ENCODE results near the gene DYNLT1.
"Not testable (repeated sequence)": the region's sequence is repeated elsewhere in the genome, so short reads cannot be mapped to it uniquely, and the experiment has no call there.

Gene DYNLT1

GRCh38 chr6:158639056-158639455, 5.5 kb downstream of the DYNLT1 start:
- DNase-seq, result no peak

- no peak for DNase-seq
Measured at GRCh38 chr6:158638324-158638854, 6.2 kb downstream of the DYNLT1 start.

GRCh38 chr6:158636778-158637177, 7.8 kb downstream of the DYNLT1 start:
- no peak for DNase-seq

GRCh38 chr6:158635427-158636073, 9.0 kb downstream of the DYNLT1 start:
- DNase-seq, result no peak

GRCh38 chr6:158634695-158635426, 9.7 kb downstream of the DYNLT1 start:
- no peak for DNase-seq

GRCh38 chr6:158633127-158633526, 11.4 kb downstream of the DYNLT1 start:
- no peak for DNase-seq

- DNase-seq, result not testable (repeated sequence)
Measured at GRCh38 chr6:158632538-158633119, 11.9 kb downstream of the DYNLT1 start.

GRCh38 chr6:158631678-158632537, 12.6 kb downstream of the DYNLT1 start:
- DNase-seq, result peak; percentile 67 to 86 (median 72)

- DNase-seq, result no peak
Measured at GRCh38 chr6:158630938-158631616, 13.5 kb downstream of the DYNLT1 start.

- DNase-seq, result no peak
Measured at GRCh38 chr6:158629367-158630221, 14.9 kb downstream of the DYNLT1 start.

GRCh38 chr6:158628542-158628941, 16.0 kb downstream of the DYNLT1 start:
- no peak for DNase-seq

- no peak for DNase-seq
Measured at GRCh38 chr6:158627940-158628211, 16.7 kb downstream of the DYNLT1 start.

- no peak for DNase-seq
Measured at GRCh38 chr6:158627168-158627939, 17.2 kb downstream of the DYNLT1 start.

GRCh38 chr6:158626360-158627167, 18.0 kb downstream of the DYNLT1 start:
- no peak for DNase-seq

GRCh38 chr6:158625881-158626305, 18.6 kb downstream of the DYNLT1 start:
- no peak for DNase-seq

GRCh38 chr6:158624684-158625682, 19.6 kb downstream of the DYNLT1 start:
- DNase-seq, result no peak

GRCh38 chr6:158622545-158623190, 21.9 kb downstream of the DYNLT1 start:
- no peak for DNase-seq
